Stimulated activated CD8-positive, alpha-beta memory T cell treated with anti-CD3 and anti-CD28 coated beads, Interleukin-2, amount 100 ng/mL, for 48 hours (primary cell): ENCODE data around the gene SEC62.

Source experiments
- DNase-seq, 2 donors: peaks; one replicate each; pipeline ENCODE4 v3.0.0-alpha.2; 2020; ENCODE audit warnings: low read depth in 2 of 2

SEC62 gene, protein sequence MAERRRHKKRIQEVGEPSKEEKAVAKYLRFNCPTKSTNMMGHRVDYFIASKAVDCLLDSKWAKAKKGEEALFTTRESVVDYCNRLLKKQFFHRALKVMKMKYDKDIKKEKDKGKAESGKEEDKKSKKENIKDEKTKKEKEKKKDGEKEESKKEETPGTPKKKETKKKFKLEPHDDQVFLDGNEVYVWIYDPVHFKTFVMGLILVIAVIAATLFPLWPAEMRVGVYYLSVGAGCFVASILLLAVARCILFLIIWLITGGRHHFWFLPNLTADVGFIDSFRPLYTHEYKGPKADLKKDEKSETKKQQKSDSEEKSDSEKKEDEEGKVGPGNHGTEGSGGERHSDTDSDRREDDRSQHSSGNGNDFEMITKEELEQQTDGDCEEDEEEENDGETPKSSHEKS

GRCh38 chr3:169966428-169966950 lies at the start of gene SEC62:
Gene SEC62, plus strand, starts transcription at chr3:169966807. Its CDS starts 16 bp downstream, at chr3:169966823.
- peak; percentile 88 to 89 for DNase-seq

DNA sequence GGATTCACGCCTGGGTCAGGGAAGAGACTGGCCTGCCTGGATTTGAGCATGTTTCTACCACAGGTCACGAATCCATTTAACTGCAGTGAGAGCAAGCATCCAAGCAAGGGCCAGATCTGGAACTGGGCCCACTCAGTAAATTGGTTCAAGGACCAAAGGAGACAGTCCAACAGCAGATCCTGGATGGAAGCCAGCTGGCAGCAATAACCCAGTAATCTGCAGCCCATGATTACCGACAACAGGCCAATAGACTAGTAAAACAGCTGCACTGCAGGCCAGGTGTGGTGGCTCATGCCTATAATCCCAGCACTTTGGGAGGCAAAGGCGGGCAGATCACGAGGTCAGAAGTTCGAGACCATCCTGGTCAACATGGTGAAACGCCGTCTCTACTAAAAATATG lies 43.4 kb upstream of the SEC62 start:
- no peak for DNase-seq

- DNase-seq, result no peak
Observed at GRCh38 chr3:169923831-169924230, 42.8 kb upstream of the SEC62 start.

GRCh38 chr3:169929830-169930519 lies 36.6 kb upstream of the SEC62 start:
- DNase-seq, result no peak

DNA sequence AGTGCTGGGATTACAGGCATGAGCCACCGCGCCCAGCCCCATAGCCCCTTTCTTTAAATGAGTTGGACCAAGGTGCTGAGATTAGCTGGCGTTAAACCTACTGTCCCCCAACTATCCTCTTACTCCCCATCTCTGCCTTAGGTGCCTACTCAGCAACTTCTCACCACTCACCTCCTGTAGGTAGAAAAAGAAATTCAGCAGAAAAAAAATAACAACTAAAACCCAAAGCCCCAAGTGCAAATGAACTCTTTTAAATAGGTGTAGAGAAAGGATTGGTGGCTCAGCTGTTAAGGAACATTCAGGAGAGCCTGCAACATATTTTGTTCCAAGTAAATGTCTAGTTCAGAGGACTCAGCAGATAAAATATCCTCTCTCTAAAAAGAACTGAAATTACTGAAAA lies 35.8 kb upstream of the SEC62 start:
- no peak for DNase-seq

DNA sequence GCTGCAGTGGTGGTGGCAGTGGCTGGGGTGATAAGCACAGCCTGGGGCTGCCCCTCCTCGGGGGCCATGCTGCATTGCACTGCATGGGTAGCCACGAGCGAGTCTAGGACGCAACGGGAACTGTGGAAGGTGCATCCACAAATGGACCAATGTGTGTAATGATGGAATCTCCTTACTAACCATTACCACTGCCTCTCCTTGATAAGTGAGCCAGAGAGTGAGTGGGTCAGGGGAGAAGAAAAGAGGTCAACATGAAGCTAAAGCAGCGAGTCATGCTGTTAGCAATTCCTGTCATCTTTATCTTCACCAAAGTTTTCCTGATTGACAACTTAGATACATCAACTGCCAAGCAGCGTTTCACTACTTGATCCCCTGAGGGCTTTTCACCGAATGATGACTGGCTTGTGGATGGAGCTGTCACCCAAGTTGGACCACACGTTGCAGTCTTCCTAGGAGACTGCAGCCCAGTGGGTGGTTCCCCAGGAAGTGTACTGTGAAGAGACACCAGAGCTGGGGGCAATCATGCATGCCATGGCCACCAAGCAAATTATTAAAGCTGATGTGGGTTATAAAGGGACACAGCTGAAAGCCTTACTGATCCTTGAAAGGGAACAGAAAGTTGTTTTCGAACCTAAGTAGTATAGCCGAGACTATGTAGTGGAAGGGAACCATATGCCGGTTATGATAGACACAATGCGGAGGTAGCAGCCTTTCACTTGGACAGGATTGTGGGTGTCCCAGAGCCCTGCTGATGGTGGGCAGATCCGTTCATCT lies 34.7 kb upstream of the SEC62 start:
- DNase-seq, result no peak

DNA sequence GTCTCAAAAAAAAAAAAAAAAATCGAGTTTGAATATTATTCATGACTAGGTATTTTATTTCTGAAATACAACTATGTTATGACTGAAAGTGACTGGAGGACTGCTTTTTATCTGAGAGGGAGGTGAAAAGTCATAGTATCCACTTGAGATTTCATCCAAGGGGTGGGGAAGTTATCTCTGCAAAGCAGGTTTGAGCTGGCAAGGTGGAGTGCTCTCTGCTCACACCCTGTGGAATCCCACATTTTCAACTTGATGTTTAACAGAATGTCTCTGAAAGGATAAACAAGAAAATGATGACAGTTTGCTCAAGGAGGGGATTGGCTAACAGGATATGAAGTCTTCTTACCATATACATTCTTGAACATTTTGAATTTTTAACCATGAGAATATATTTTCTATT lies 27.3 kb upstream of the SEC62 start:
- no peak for DNase-seq

GRCh38 chr3:169939751-169940150 lies 26.9 kb upstream of the SEC62 start:
- no peak for DNase-seq

- no peak for DNase-seq
Observed at GRCh38 chr3:169940470-169941181, 26.0 kb upstream of the SEC62 start.

DNA sequence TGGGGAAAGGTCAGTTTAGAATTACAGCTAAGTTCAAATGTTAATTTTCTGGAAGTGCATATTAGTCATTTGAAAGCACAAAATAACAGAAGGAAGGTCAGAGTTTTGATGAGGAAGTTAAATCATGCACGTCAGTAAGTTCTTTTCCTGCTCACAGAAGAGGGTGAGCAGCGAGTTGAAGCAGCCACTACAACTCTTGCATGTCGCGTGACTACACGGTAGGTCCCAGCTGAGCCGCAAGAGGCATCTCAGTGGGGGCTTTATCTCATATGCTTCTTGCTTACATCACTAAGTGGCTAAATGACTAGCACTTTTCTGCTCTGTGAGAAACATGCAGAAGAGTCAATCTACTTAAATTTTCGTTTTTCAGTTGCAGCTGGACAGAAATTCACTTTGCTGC lies 21.3 kb upstream of the SEC62 start:
- peak in 1 of 2 donors; percentile 23 for DNase-seq

DNA sequence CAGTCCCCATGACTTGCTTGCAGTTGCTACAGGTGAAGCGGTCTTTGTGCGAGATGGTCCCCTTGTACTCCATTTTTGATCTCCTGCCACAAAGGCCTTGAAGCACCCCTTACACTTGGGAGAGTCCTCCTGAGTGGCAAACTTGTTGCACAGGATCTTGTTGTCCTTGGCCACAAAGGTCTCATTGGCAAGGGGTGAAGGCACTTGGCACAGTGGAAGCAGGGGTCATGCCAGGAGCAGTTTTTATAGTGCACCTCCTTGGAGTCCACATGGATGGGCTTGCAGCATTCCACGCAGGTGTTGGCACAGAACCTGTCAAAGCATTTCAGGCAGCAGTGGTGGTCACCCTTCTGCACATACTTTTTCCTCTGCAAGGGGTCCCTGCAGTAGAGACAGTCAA lies 20.3 kb upstream of the SEC62 start:
- no peak for DNase-seq

DNA sequence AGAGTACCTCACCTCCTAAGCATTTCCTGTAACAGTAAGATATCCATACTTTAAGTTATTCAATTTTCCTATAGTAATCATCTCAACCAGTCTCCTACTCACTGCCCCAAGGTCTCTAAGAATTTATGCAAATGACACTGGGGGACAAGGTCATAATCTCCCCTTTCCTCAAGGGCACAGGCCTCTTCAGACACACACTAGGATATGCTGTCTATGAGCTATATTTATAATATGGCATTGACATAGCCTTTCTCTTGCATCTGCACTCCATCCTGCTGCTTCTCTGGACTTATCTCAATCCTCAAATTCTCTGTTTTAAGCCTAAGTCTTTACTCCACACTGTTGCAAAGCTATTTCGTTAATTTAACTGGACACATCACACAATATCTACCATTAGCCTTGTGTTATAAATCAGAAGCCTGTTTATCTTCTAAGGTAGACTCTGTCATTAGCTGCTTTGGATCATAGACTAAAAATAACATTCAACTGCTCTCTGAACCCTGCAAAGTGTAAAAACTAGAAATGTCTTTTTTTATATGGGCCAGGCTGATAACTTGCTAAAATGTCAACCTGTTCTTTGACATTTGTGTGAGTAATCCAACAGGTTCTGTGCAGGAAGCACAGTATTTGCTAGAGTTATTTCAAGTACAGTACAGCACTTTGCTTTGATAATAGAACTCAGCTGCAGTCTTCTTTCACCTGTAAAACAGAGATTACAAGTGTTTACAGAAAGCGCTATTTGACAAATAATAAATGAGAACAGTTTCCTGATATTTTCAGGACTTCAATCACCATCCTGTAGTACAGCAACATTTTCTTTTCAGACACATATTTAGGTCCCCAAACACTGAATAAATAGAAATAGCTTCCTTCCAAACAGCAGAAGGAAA lies 17.8 kb upstream of the SEC62 start:
- no peak for DNase-seq

DNA sequence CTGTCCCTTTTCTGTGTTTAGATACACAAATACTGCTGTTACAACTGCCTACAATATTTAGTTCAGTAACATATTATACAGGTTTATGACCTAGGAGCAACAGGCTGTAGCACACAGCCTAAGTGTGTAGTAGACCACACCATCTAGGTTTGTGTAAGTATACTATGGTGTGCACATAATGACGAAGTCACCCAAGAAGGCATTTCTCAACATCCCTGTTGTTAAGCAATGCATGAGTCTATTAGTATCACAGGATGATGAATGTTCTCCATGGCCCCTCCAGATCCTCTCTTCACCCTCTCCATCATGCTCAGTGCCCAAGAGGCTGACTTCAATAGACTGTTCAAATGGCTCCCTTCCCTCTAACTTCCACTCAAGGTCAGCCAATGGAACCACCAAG lies 14.6 kb upstream of the SEC62 start:
- DNase-seq, result no peak

DNA sequence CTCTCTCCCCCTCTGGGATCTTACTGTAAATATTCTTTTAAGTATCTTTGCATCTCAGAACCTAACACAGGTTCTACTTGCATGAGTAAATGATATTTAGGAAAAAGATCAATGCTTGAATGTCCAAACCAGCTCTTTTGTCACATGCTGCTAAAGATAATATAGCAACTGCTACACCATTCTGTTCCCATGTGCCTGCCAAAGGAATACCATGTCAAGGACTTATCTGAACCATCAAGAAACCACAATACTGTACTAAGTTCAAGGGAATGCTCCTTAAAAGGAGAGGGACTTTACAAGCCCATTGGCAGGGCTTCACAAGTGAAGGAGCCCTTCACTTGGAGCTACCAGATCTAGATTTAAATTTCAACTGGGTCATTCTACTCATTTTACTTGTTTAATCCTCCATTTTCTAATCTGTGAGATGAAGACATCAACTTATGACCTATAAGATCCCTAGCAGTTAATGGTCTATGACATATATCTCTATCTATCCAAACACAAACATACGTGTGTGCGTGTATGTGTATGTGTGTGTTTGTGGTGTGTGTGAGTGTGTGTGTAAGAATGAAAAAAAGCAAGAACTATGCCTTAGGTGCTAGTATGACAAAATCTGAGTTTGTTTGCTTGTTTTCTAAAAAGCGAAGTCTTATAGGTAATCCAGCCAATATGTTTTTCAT lies 13.0 kb upstream of the SEC62 start:
- DNase-seq, result no peak

DNA sequence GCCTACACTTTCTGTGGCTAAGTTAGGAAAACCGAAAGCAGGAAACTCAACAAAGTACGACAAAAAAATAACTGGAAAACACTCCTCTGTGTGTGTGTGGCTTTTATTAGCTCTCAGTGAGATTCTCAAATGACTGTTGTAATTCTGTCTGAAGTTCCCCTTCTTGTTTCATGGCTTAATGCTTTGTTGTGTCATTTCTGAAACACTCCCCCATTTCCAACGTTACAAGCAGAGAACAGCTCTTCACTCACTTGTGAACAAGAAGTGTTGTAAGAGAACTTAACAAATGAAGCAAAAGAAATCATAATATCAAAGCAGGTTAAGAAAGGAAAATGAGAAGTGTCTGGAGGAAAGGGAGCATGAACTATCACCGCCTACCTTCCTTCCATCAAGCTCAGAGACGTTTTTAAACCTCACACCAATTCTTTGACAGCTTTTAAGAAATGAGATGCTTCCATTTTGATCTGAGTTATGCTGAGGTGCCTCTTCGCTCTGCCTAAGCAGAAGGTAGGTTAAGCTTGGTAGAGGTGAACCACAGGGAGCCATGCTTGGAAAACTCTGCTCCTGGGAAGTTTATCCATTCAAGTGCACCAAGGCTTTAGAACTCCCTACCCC lies 12.4 kb upstream of the SEC62 start:
- no peak for DNase-seq

DNA sequence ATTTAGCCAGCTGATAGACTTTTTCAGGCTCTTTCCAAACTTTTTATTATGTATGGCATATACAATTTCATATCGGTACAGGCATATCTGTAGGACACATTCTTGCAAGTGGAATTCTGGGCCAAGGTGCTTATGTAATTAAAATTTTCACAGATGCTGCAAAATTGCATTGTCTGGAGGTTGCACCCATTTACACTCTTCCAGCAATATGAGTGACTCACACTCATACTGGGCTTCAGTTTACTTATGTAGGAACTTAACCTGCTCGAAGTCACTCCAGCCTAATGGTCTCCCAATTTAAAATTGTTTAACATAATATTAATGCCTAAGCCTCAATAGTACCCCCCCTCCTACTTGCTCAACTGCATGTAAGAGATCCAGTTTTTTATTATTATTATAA lies 11.2 kb upstream of the SEC62 start:
- no peak for DNase-seq

- no peak for DNase-seq
Observed at GRCh38 chr3:169964176-169964575, 2.4 kb upstream of the SEC62 start.

- no peak for DNase-seq
Observed at GRCh38 chr3:169965562-169966427, 812 bp upstream of the SEC62 start.
